ENCODE measurements around the gene MTFR1L. TPM values are rescaled to one million over a fixed set of nuclear protein-coding genes. Genes with fewer than 3 reads are reported as not detected.

The MTFR1L gene
- total RNA-seq, 1 donor from 2014 or later: 34.6 TPM

DNA sequence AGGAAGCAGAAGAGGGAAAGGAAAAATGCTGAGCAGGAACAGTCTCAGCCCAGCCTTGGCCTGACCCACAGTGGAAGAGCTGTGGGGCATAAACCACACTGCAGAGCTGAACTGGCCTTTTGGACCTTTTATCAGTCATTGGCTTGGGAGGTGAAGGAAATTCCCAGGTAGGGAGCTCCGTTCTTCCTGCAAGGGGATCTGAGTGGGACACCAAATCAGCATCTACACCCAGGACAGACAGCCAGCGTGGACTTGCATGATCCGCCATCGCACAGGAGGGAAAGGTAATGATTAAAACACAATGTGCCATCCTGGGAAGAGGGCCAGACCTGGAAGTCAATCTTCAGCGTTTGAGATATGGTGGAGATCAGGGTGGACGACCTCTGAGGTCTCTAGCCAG, 1.2 kb upstream of the MTFR1L start:
- intact Hi-C loops (cut with micrococcal nuclease): loop anchor here (2.0 kb wide), 4 partner anchors 20 to 480 kb away; partner anchors contain the start of genes MACO1, STMN1 and TMEM50A
- POLR2A ChIA-PET: interaction anchor here (0.6 to 2.5 kb wide), 5 partner anchors 14 to 269 kb away, joined by 3 to 13 read pairs (median 3); partner anchors contain the start of genes PAFAH2 and SELENON

DNA sequence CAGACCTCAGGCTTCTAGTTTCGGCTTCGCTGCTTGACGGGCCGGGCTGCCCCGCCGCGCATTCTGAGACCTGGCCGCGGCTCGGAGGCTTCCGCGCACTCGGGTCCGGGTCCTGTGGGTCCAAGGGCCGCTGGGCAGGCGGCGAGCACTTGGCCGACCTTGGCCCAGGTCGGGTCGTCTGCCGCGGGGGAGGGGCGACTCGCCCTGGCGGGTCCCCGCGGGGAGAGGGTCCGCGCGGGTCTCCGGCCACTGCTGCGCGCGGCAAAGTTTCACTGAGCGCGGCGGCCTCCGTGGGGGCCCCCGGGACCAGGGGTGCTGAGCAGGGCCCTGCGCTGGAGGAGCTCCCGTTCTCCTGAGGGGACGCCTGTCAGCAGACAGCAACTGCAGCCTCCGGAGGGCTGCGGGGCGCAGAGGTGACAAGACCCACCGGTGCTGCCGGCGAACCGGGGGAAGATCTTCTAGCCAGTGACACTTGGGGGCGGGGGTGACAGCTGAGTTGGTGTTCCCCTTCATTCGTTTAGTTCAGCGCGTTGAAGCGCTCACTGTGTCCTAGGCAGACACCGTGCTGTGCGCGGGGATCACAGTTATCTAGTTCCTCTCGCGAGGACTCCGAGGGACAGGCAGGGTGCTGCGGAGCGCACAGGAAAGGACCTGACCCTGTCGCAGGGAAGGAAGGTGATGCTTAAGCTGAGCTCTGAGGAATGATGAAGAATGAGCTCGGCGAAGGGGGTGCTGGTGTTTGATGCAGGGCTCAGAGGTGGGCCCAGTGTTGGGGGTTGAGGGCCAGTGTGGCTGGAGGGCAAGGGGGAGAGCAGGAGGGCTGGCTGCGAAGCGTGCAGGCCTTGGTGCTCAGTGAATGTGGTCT, 725 bp downstream of the MTFR1L start:
- intact Hi-C loops (cut with micrococcal nuclease): loop anchor here (1.0 to 2.0 kb wide), 3 partner anchors 38 to 178 kb away; partner anchors contain the start of genes AUNIP, PAFAH2 and PAQR7
- H3K4me1 Mint-ChIP-seq: peaks cover 27% of the 10 kb centered on the region
- peak overlapping the region; percentile 92 for H3K4me3 Mint-ChIP-seq
- ChIA-PET POLR2A (interaction anchor here (0.6 to 2.7 kb wide), 13 partner anchors 10 to 588 kb away, joined by 3 to 22 read pairs (median 5); partner anchors contain the start of genes MACO1, PAFAH2, PAQR7 and SELENON), CTCF (interaction anchor here (0.6 to 1.0 kb wide), 3 partner anchors 18 to 389 kb away, joined by 3 to 5 read pairs (median 3); no protein-coding TSS in a partner anchor)
- H3K27ac Mint-ChIP-seq: peak overlapping the region; percentile 90
- no peaks in the 10 kb centered on the region for H3K9me3 Mint-ChIP-seq
- no peaks in the 10 kb centered on the region for H3K27me3 Mint-ChIP-seq
- ATAC-seq (ENCODE audit: low read depth) (peak; percentile 64), DNase-seq (peak; percentile 57)
- TF ChIP-seq, protein P1, sequence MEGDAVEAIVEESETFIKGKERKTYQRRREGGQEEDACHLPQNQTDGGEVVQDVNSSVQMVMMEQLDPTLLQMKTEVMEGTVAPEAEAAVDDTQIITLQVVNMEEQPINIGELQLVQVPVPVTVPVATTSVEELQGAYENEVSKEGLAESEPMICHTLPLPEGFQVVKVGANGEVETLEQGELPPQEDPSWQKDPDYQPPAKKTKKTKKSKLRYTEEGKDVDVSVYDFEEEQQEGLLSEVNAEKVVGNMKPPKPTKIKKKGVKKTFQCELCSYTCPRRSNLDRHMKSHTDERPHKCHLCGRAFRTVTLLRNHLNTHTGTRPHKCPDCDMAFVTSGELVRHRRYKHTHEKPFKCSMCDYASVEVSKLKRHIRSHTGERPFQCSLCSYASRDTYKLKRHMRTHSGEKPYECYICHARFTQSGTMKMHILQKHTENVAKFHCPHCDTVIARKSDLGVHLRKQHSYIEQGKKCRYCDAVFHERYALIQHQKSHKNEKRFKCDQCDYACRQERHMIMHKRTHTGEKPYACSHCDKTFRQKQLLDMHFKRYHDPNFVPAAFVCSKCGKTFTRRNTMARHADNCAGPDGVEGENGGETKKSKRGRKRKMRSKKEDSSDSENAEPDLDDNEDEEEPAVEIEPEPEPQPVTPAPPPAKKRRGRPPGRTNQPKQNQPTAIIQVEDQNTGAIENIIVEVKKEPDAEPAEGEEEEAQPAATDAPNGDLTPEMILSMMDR (IDR thresholded peaks at IDR 0.05): no peak
- peaks cover 6% of the 10 kb centered on the region for H3K36me3 Mint-ChIP-seq (ENCODE audit: low read depth)

More for the DNA sequence above, 1.2 kb upstream of the MTFR1L start:
- H3K27me3 Mint-ChIP-seq: no peaks in the 10 kb centered on the region
- no peak for ATAC-seq (ENCODE audit: low read depth)
- H3K4me1 Mint-ChIP-seq: peaks cover 27% of the 10 kb centered on the region
- TF ChIP-seq, protein P1 (IDR thresholded peaks at IDR 0.05): no peak
- CTCF ChIA-PET: interaction anchor here (1.0 kb wide), 1 partner anchor 314 kb away, joined by 3 read pairs; no protein-coding TSS in a partner anchor
- no peak overlapping the region for H3K27ac Mint-ChIP-seq
- peak overlapping the region; percentile 92 for H3K4me3 Mint-ChIP-seq
- DNase-seq: no peak
- H3K9me3 Mint-ChIP-seq: no peaks in the 10 kb centered on the region
- H3K36me3 Mint-ChIP-seq (ENCODE audit: low read depth): peaks cover 9% of the 10 kb centered on the region

DNA sequence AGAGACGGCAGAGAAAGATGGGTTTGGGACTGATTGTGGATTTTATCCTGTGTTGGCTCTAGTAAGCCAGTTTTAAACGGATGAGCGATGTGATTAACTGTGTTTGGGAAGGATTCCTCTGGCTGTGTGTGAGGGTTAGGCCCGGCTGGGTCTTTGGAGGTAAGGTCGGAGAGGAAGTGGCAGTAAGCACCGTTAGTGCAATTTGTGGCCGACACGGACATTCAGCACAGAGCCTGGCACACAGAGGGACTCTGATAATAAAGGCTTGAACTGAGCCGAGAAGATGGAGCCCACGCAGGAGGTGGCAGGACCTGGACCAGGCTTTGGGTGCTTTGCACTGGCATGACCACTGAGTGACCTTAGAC, 1.3 kb downstream of the MTFR1L start:
- Mint-ChIP-seq H3K4me1 (peaks cover 27% of the 10 kb centered on the region), H3K36me3 (ENCODE audit: low read depth) (peaks cover 9% of the 10 kb centered on the region), H3K27ac (peak overlapping the region; percentile 90), H3K27me3 (no peaks in the 10 kb centered on the region), H3K9me3 (no peaks in the 10 kb centered on the region), H3K4me3 (peak overlapping the region; percentile 92)
- no peak for DNase-seq
- ATAC-seq (ENCODE audit: low read depth): no peak
- intact Hi-C loops (cut with micrococcal nuclease): loop anchor here (2.0 kb wide), 2 partner anchors 38 to 54 kb away; partner anchors contain the start of genes AUNIP and PAQR7
- ChIA-PET POLR2A (interaction anchor here (0.6 to 2.7 kb wide), 8 partner anchors 11 to 589 kb away, joined by 3 to 22 read pairs (median 6); partner anchors contain the start of genes MACO1, PAFAH2, PAQR7 and SYF2), CTCF (no interaction called here)
- TF ChIP-seq, protein P1 (IDR thresholded peaks at IDR 0.05): no peak

DNA sequence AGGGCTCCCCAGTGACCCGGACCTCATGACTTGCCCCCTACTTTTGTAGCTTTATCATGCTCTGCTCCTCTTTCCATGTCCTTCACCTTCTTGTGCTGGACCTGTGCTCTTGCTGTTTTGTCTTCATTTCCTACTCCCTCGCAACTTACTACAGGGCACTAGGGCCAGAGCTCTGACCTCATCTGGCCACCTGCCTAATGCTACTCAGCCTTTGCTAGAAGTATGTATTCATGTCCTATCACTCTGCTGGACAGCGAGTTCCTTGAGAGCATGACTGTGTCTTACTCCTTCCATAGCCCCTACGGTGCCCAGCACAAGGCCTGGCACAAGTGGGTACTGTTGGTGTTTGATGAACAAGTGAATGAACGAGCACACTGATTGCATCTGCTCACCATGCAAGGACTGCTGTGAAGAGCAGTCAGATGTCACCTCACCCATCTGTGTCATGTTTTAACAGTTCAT, 1.9 kb downstream of the MTFR1L start:
- intact Hi-C loops (cut with micrococcal nuclease): loop anchor here (2.0 kb wide), 2 partner anchors 37 to 53 kb away; partner anchors contain the start of genes AUNIP and PAQR7
- no peak for DNase-seq
- Mint-ChIP-seq H3K9me3 (no peaks in the 10 kb centered on the region), H3K27me3 (no peaks in the 10 kb centered on the region), H3K36me3 (ENCODE audit: low read depth) (peaks cover 14% of the 10 kb centered on the region), H3K27ac (peak overlapping the region; percentile 2), H3K4me3 (peak overlapping the region; percentile 92), H3K4me1 (peaks cover 27% of the 10 kb centered on the region)
- POLR2A ChIA-PET: interaction anchor here (1.0 to 2.7 kb wide), 4 partner anchors 11 to 589 kb away, joined by 4 to 22 read pairs (median 10); partner anchors contain the start of genes MACO1 and SYF2
- no peak for ATAC-seq (ENCODE audit: low read depth)
- CTCF ChIA-PET: no interaction called here
- TF ChIP-seq, protein P1 (IDR thresholded peaks at IDR 0.05): no peak
